ENCODE measurements around the gene SPTSSB.

DNA sequence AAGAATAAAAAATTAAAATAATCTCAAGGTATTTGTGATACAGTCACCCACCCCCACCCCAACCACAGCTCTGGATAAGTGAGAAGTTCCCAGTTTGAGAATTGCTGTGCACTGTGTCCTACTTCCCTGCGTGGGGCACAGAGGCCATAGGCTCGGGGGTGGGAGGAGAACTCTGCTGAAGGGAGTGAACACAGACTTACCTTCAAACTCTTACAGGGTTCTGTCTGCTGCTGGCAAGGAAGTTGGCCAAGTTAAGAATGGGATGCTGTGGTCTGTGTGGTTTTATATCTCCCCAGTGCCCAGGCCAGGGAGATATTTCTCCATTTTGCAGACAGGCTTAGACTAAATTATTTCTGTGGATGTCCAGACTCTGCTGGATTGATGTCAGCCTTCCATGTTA, 37.6 kb downstream of the SPTSSB start:
- TF ChIP-seq POLR2A (IDR thresholded peaks at IDR 0.05; ENCODE audit: low read length) = no peak
- no peak for TF ChIP-seq GATA1 (IDR thresholded peaks at IDR 0.05; ENCODE audit: low read depth, low read length)
